Measurements from ENCODE around the gene ZFP57.

Gene ZFP57

GRCh38 chr6:29661071-29661470 is 19.9 kb downstream of the ZFP57 start:
- TF ChIP-seq, protein P1, sequence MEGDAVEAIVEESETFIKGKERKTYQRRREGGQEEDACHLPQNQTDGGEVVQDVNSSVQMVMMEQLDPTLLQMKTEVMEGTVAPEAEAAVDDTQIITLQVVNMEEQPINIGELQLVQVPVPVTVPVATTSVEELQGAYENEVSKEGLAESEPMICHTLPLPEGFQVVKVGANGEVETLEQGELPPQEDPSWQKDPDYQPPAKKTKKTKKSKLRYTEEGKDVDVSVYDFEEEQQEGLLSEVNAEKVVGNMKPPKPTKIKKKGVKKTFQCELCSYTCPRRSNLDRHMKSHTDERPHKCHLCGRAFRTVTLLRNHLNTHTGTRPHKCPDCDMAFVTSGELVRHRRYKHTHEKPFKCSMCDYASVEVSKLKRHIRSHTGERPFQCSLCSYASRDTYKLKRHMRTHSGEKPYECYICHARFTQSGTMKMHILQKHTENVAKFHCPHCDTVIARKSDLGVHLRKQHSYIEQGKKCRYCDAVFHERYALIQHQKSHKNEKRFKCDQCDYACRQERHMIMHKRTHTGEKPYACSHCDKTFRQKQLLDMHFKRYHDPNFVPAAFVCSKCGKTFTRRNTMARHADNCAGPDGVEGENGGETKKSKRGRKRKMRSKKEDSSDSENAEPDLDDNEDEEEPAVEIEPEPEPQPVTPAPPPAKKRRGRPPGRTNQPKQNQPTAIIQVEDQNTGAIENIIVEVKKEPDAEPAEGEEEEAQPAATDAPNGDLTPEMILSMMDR (IDR thresholded peaks at IDR 0.05; ENCODE audit: insufficient read depth, low read length, poor library complexity, severe bottlenecking): no peak
- TF ChIP-seq EZH2phosphoT487 (conservative IDR thresholded peaks at IDR 0.05; ENCODE audit: low read length): no peak
- Histone ChIP-seq H3K4me2 (ENCODE audit: low read depth, low read length, poor library complexity, severe bottlenecking) (no peak overlapping the region), H4K20me1 (ENCODE audit: low read depth, low read length) (no peaks in the 10 kb centered on the region), H3K79me2 (ENCODE audit: insufficient read depth, low read length) (no peaks in the 10 kb centered on the region), H2AFZ (ENCODE audit: low read depth, low read length, severe bottlenecking) (no peak overlapping the region), H3F3A (ENCODE audit: insufficient read depth) (no peaks in the 10 kb centered on the region), H3K4me3 (ENCODE audit: insufficient read depth, low read length, poor library complexity, severe bottlenecking) (no peak overlapping the region), H3K27ac (ENCODE audit: low read depth, low read length) (no peak overlapping the region), H3K9me2 (replicated peaks; ENCODE audit: insufficient read depth, low read length) (no peaks in the 10 kb centered on the region), H3K9ac (ENCODE audit: low read length) (no peak overlapping the region), H3K9me3 (ENCODE audit: insufficient read depth, low read length) (no peaks in the 10 kb centered on the region), H3K36me3 (ENCODE audit: low read length) (no peaks in the 10 kb centered on the region), H3K27me3 (ENCODE audit: low read length) (no peaks in the 10 kb centered on the region)

- Histone ChIP-seq H2AFZ (ENCODE audit: low read depth, low read length, severe bottlenecking) (no peak within 1 kb of the TSS), H3K27ac (ENCODE audit: low read depth, low read length) (no peak within 1 kb of the TSS), H4K20me1 (ENCODE audit: low read depth, low read length) (no peaks in the 10 kb centered on the region), H3F3A (ENCODE audit: insufficient read depth) (no peaks in the 10 kb centered on the region), H3K9me3 (ENCODE audit: insufficient read depth, low read length) (no peaks in the 10 kb centered on the region), H3K79me2 (ENCODE audit: insufficient read depth, low read length) (no peaks in the 10 kb centered on the region), H3K4me2 (ENCODE audit: low read depth, low read length, poor library complexity, severe bottlenecking) (no peak within 1 kb of the TSS), H3K36me3 (ENCODE audit: low read length) (no peaks in the 10 kb centered on the region), H3K27me3 (ENCODE audit: low read length) (no peaks in the 10 kb centered on the region), H3K9me2 (replicated peaks; ENCODE audit: insufficient read depth, low read length) (no peaks in the 10 kb centered on the region), H3K4me3 (ENCODE audit: insufficient read depth, low read length, poor library complexity, severe bottlenecking) (no peak within 1 kb of the TSS), H3K9ac (ENCODE audit: low read length) (no peak within 1 kb of the TSS)
- TF ChIP-seq, protein P1 (IDR thresholded peaks at IDR 0.05; ENCODE audit: insufficient read depth, low read length, poor library complexity, severe bottlenecking): no peak
- no peak for TF ChIP-seq EZH2phosphoT487 (conservative IDR thresholded peaks at IDR 0.05; ENCODE audit: low read length)
Observed at GRCh38 chr6:29656798-29657197, 24.2 kb downstream of the ZFP57 start, which contains the start of gene MOG. TSS of gene MOG (plus strand) at chr6:29657092. CDS start at chr6:29657210, 118 bp downstream.

GRCh38 chr6:29656157-29656556 is 24.8 kb downstream of the ZFP57 start:
- no peak overlapping the region for H2AFZ ChIP-seq (ENCODE audit: low read depth, low read length, severe bottlenecking)

More at GRCh38 chr6:29656157-29656556, 24.8 kb downstream of the ZFP57 start:
- Histone ChIP-seq H3K4me2 (ENCODE audit: low read depth, low read length, poor library complexity, severe bottlenecking) (no peak overlapping the region), H4K20me1 (ENCODE audit: low read depth, low read length) (no peaks in the 10 kb centered on the region), H3K27me3 (ENCODE audit: low read length) (no peaks in the 10 kb centered on the region), H3K4me3 (ENCODE audit: insufficient read depth, low read length, poor library complexity, severe bottlenecking) (no peak overlapping the region), H3K27ac (ENCODE audit: low read depth, low read length) (no peak overlapping the region), H3K9me3 (ENCODE audit: insufficient read depth, low read length) (no peaks in the 10 kb centered on the region), H3K9ac (ENCODE audit: low read length) (no peak overlapping the region), H3F3A (ENCODE audit: insufficient read depth) (peaks cover 3% of the 10 kb centered on the region; the same call in 1 of the 2 replicates), H3K79me2 (ENCODE audit: insufficient read depth, low read length) (no peaks in the 10 kb centered on the region), H3K36me3 (ENCODE audit: low read length) (no peaks in the 10 kb centered on the region), H3K9me2 (replicated peaks; ENCODE audit: insufficient read depth, low read length) (no peaks in the 10 kb centered on the region)
- TF ChIP-seq, protein P1 (IDR thresholded peaks at IDR 0.05; ENCODE audit: insufficient read depth, low read length, poor library complexity, severe bottlenecking): no peak
- no peak for TF ChIP-seq EZH2phosphoT487 (conservative IDR thresholded peaks at IDR 0.05; ENCODE audit: low read length)
